Adrenal gland (tissue), 5 donors: ENCODE results near the gene TMEM125.

Source experiments
- POLR2A ChIP-seq, 2 donors: fragments of 450-650 bp; IDR thresholded peaks; one replicate each; pipeline ENCODE4 v1.6.1; 2017; ENCODE audit warnings: antibody characterized with exemption in 2 of 2, mild to moderate bottlenecking in 2 of 2, moderate library complexity in 1 of 2
- TF ChIP-seq, protein P1 (sequence below), 6 experiments: fragments of 450-650 bp in 4 of 6; fragments of 200-600 bp in 2 of 6; sonication (generic) in 1 of 6; IDR thresholded peaks; 1 replicate in 5 of 6; 2 replicates in 1 of 6; pipeline versions ENCODE4 v1.5.1 to v1.8.0; 2016 to 2021; ENCODE audit warnings: antibody characterized with exemption in 6 of 6, mild to moderate bottlenecking in 2 of 6, moderate library complexity in 1 of 6
- donor health status: DM: no; HTN: no; CAD: no.

DNA sequence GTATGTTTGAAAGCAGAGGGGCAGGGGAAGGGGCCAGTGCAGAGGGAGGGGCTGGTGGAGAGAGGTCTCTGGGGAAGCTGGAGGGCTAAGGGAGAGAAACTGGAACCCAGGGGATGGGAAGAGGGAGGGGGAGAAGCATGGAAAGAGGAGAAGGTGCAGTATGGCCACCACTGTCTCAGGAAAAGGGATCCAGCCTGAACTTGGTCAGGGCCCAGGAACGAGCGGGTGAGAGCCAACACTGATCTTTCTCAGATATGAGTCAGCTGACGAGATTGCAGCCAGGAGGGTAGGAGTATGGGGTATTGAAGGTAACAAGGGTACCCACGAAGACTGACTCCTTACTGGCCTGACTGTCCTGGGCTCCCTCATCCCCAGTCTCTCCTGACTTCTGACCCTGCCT is 49.0 kb downstream of the TMEM125 start:
- TF ChIP-seq, protein P1, sequence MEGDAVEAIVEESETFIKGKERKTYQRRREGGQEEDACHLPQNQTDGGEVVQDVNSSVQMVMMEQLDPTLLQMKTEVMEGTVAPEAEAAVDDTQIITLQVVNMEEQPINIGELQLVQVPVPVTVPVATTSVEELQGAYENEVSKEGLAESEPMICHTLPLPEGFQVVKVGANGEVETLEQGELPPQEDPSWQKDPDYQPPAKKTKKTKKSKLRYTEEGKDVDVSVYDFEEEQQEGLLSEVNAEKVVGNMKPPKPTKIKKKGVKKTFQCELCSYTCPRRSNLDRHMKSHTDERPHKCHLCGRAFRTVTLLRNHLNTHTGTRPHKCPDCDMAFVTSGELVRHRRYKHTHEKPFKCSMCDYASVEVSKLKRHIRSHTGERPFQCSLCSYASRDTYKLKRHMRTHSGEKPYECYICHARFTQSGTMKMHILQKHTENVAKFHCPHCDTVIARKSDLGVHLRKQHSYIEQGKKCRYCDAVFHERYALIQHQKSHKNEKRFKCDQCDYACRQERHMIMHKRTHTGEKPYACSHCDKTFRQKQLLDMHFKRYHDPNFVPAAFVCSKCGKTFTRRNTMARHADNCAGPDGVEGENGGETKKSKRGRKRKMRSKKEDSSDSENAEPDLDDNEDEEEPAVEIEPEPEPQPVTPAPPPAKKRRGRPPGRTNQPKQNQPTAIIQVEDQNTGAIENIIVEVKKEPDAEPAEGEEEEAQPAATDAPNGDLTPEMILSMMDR (IDR thresholded peaks at IDR 0.05): no peak
- TF ChIP-seq POLR2A (IDR thresholded peaks at IDR 0.05): no peak
